Chondrocyte (in vitro differentiated cells): Measurements from ENCODE around the gene CFAP54. TPM values are rescaled to one million over a fixed set of nuclear protein-coding genes. Genes with fewer than 3 reads are reported as not detected.

ENCODE experiments used
- DNase-seq: peaks from one replicate; pipeline ENCODE4 v3.0.0; 2021; ENCODE audit warnings: mixed read lengths, low spot score
- H3K27ac Mint-ChIP-seq: one replicate; pipeline ENCODE4 v1.8.0; 2021; ENCODE audit warnings: mild to moderate bottlenecking, moderate library complexity, mixed read lengths; ENCODE audit not compliant: unreplicated experiment
- H3K27me3 Mint-ChIP-seq: 2 replicates; pipeline ENCODE4 v1.8.0; 2021; ENCODE audit warnings: low read depth, mixed read lengths
- H3K36me3 Mint-ChIP-seq: 2 replicates; pipeline ENCODE4 v1.8.0; 2021; ENCODE audit warnings: low read depth, mixed read lengths
- H3K4me1 Mint-ChIP-seq: 2 replicates; pipeline ENCODE4 v1.8.0; 2021; ENCODE audit warnings: low read depth, mild to moderate bottlenecking, mixed read lengths
- H3K4me3 Mint-ChIP-seq: one replicate; pipeline ENCODE4 v1.8.0; 2021; ENCODE audit warnings: mild to moderate bottlenecking, moderate library complexity, mixed read lengths; ENCODE audit not compliant: unreplicated experiment
- H3K9me3 Mint-ChIP-seq: 2 replicates; pipeline ENCODE4 v1.8.0; 2021; ENCODE audit warnings: low read depth, mixed read lengths
- CTCF ChIP-seq: fragments of 200-600 bp; sonication (generic); IDR thresholded peaks from 2 replicates; pipeline ENCODE4 v1.5.0; 2021; ENCODE audit warnings: antibody characterized with exemption, mild to moderate bottlenecking, moderate library complexity
- total RNA-seq: library from RNA; stranded (reverse); gene quantifications from 3 replicates; pipeline ENCODE4 v1.2.1, GENCODE V29; 2021

Gene CFAP54
- total RNA-seq, 1 donor from 2014 or later: 0.15 TPM

GRCh38 chr12:96824074-96824837 lies 334.9 kb downstream of the CFAP54 start:
- no peak overlapping the region for H3K4me3 Mint-ChIP-seq
- no peaks in the 10 kb centered on the region for H3K36me3 Mint-ChIP-seq
- peaks cover 6% of the 10 kb centered on the region for H3K9me3 Mint-ChIP-seq
- no peaks in the 10 kb centered on the region for H3K4me1 Mint-ChIP-seq
- H3K27me3 Mint-ChIP-seq: peaks cover 7% of the 10 kb centered on the region
- no peak for DNase-seq
- no peak overlapping the region for H3K27ac Mint-ChIP-seq
- no peak for TF ChIP-seq CTCF

- Mint-ChIP-seq H3K4me1 (no peaks in the 10 kb centered on the region), H3K27me3 (peaks cover 5% of the 10 kb centered on the region)
Measured at GRCh38 chr12:96824838-96825236, 335.5 kb downstream of the CFAP54 start.

GRCh38 chr12:96828169-96828789 lies 338.9 kb downstream of the CFAP54 start:
- H3K27me3 Mint-ChIP-seq: no peaks in the 10 kb centered on the region
- no peak overlapping the region for H3K27ac Mint-ChIP-seq
- H3K9me3 Mint-ChIP-seq: no peaks in the 10 kb centered on the region
- TF ChIP-seq CTCF: no peak
- DNase-seq: no peak
- H3K36me3 Mint-ChIP-seq: no peaks in the 10 kb centered on the region
- H3K4me3 Mint-ChIP-seq: no peak overlapping the region
- no peaks in the 10 kb centered on the region for H3K4me1 Mint-ChIP-seq

More at GRCh38 chr12:96824838-96825236, 335.5 kb downstream of the CFAP54 start:
- DNase-seq: no peak
- no peak overlapping the region for H3K4me3 Mint-ChIP-seq
- no peak for TF ChIP-seq CTCF
- H3K9me3 Mint-ChIP-seq: peaks cover 1% of the 10 kb centered on the region
- no peaks in the 10 kb centered on the region for H3K36me3 Mint-ChIP-seq
- H3K27ac Mint-ChIP-seq: no peak overlapping the region

GRCh38 chr12:96829354-96829753 lies 340.0 kb downstream of the CFAP54 start:
- DNase-seq: no peak
- Mint-ChIP-seq H3K4me1 (no peaks in the 10 kb centered on the region), H3K4me3 (no peak overlapping the region), H3K27me3 (no peaks in the 10 kb centered on the region), H3K27ac (no peak overlapping the region), H3K9me3 (no peaks in the 10 kb centered on the region), H3K36me3 (no peaks in the 10 kb centered on the region)
- TF ChIP-seq CTCF: no peak

- Mint-ChIP-seq H3K27me3 (peaks cover 7% of the 10 kb centered on the region), H3K4me3 (no peak overlapping the region), H3K27ac (no peak overlapping the region), H3K4me1 (no peaks in the 10 kb centered on the region), H3K9me3 (no peaks in the 10 kb centered on the region), H3K36me3 (no peaks in the 10 kb centered on the region)
- TF ChIP-seq CTCF: no peak
- no peak for DNase-seq
Measured at GRCh38 chr12:96831346-96831745, 342.0 kb downstream of the CFAP54 start.
